Uterus (tissue), 2 donors: Measurements from ENCODE around the gene SLC6A1.

Source experiments
- POLR2A ChIP-seq, 2 donors: fragments of 450-650 bp; IDR thresholded peaks; one replicate each; pipeline ENCODE4 v1.6.1; 2016; ENCODE audit warnings: antibody characterized with exemption in 2 of 2, mild to moderate bottlenecking in 1 of 2, moderate library complexity in 1 of 2
- TF ChIP-seq, protein P1 (sequence below), 4 experiments: fragments of 200-600 bp in 2 of 4; fragments of 450-650 bp in 2 of 4; sonication (generic) in 2 of 4; IDR thresholded peaks; one replicate each; pipeline ENCODE4 v1.5.1; 2016 to 2019; ENCODE audit warnings: antibody characterized with exemption in 4 of 4, mild to moderate bottlenecking in 2 of 4, moderate library complexity in 1 of 4

DNA sequence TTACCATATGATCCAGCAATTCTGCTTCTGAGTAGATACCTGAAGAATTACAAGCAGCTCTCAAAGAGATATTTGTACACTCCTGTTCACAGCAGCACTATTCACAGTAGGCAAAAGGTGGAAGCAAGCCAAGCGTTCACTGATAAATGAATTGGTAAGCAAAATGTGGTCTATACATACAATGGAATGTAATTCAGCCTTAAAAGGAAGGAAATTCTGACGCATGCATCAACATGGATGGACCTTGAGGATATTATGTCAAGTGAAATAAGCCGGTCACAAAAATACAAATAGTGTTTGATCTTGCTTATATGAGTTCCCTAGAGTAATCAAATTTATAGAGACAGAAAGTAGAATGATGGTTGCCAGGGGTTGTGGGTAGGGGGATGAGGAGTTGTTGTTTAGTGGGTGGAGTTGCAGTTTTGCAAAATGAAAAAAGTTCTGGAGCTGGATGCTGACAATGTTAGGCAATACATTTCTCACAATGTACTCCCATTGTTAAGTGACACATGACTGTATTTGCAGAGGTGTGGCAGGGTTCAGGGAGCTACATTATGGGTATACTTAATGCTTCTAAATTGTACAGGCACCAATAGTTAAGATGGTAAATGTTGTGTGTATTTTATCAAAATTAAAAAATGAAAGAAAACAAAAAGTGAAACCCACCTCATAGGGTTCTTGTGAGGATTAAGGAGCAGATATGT is 26.7 kb downstream of the SLC6A1 start:
- TF ChIP-seq, protein P1, sequence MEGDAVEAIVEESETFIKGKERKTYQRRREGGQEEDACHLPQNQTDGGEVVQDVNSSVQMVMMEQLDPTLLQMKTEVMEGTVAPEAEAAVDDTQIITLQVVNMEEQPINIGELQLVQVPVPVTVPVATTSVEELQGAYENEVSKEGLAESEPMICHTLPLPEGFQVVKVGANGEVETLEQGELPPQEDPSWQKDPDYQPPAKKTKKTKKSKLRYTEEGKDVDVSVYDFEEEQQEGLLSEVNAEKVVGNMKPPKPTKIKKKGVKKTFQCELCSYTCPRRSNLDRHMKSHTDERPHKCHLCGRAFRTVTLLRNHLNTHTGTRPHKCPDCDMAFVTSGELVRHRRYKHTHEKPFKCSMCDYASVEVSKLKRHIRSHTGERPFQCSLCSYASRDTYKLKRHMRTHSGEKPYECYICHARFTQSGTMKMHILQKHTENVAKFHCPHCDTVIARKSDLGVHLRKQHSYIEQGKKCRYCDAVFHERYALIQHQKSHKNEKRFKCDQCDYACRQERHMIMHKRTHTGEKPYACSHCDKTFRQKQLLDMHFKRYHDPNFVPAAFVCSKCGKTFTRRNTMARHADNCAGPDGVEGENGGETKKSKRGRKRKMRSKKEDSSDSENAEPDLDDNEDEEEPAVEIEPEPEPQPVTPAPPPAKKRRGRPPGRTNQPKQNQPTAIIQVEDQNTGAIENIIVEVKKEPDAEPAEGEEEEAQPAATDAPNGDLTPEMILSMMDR (IDR thresholded peaks at IDR 0.05), result no peak
- TF ChIP-seq POLR2A (IDR thresholded peaks at IDR 0.05), result no peak
